CD14-positive monocyte (primary cell): ENCODE results near the gene SYT7. TPM values are rescaled to one million over a fixed set of nuclear protein-coding genes. Genes with fewer than 3 reads are reported as not detected.

ENCODE experiments used
- DNase-seq, 3 donors: peaks; one replicate each; pipeline ENCODE4 v3.0.0-alpha.2; 2011 to 2022
- H2AFZ ChIP-seq: 2 replicates; pipeline ENCODE4 v1.6.0; 2012; ENCODE audit warnings: mild to moderate bottlenecking, low read depth, low read length, inconsistent platforms; ENCODE audit not compliant: insufficient read depth, poor library complexity, severe bottlenecking
- H3K27ac ChIP-seq, 2 donors: 1 replicate in 1 of 2; 2 replicates in 1 of 2; pipeline ENCODE4 v1.5.1; 2012 to 2013; ENCODE audit warnings: low read length in 2 of 2, control low read depth in 1 of 2, inconsistent platforms in 1 of 2, low read depth in 1 of 2, mild to moderate bottlenecking in 1 of 2
- H3K27me3 ChIP-seq, 2 donors: one replicate each; pipeline versions ENCODE4 v1.6.0 to v1.6.1; 2011 to 2013; ENCODE audit warnings: low read length in 2 of 2; ENCODE audit not compliant: control insufficient read depth in 2 of 2, insufficient read depth in 2 of 2
- H3K36me3 ChIP-seq, 2 donors: replicated peaks in 1 of 2; 1 replicate in 1 of 2; 2 replicates in 1 of 2; pipeline versions ENCODE4 v1.5.1 to v1.6.1; 2012 to 2013; ENCODE audit warnings: low read length in 2 of 2, control low read depth in 1 of 2, inconsistent platforms in 1 of 2, mild to moderate bottlenecking in 1 of 2; ENCODE audit not compliant: insufficient read depth in 2 of 2, control insufficient read depth in 1 of 2
- H3K4me1 ChIP-seq, 2 donors: 1 replicate in 1 of 2; 2 replicates in 1 of 2; pipeline versions ENCODE4 v1.5.1 to v1.6.1; 2012 to 2013; ENCODE audit warnings: low read length in 2 of 2, control low read depth in 1 of 2, inconsistent platforms in 1 of 2, mild to moderate bottlenecking in 1 of 2, moderate library complexity in 1 of 2; ENCODE audit not compliant: insufficient read depth in 2 of 2, control insufficient read depth in 1 of 2
- H3K4me2 ChIP-seq: replicated peaks from 2 replicates; pipeline ENCODE3; 2012; ENCODE audit warnings: low read length, moderate library complexity, mild to moderate bottlenecking; ENCODE audit not compliant: poor library complexity, severe bottlenecking; ENCODE audit errors: extremely low read depth
- H3K4me3 ChIP-seq, 3 experiments: fragments of 200-600 bp in 1 of 3; sonication (generic) in 1 of 3; replicated peaks in 1 of 3; 1 replicate in 2 of 3; 2 replicates in 1 of 3; pipeline ENCODE4 v1.5.1; 2011 to 2013; ENCODE audit warnings: low read length in 3 of 3, mild to moderate bottlenecking in 3 of 3, control low read depth in 2 of 3, low read depth in 2 of 3, inconsistent platforms in 1 of 3, moderate library complexity in 1 of 3
- H3K79me2 ChIP-seq: 2 replicates; pipeline ENCODE4 v1.6.0; 2012; ENCODE audit warnings: mild to moderate bottlenecking, control low read depth, inconsistent platforms, low read length, moderate library complexity; ENCODE audit not compliant: insufficient read depth
- H3K9ac ChIP-seq: 2 replicates; pipeline ENCODE4 v1.6.0; 2017; ENCODE audit warnings: low read length, mild to moderate bottlenecking; ENCODE audit not compliant: insufficient read depth, poor library complexity, severe bottlenecking
- H3K9me3 ChIP-seq, 2 donors: replicated peaks in 1 of 2; 1 replicate in 1 of 2; 2 replicates in 1 of 2; pipeline versions ENCODE4 v1.5.1 to v1.6.1; 2012 to 2013; ENCODE audit warnings: low read length in 2 of 2, control low read depth in 1 of 2; ENCODE audit not compliant: control insufficient read depth in 1 of 2, insufficient read depth in 1 of 2
- H4K20me1 ChIP-seq: 2 replicates; pipeline ENCODE4 v1.6.0; 2012; ENCODE audit warnings: mild to moderate bottlenecking, low read length, control low read depth, moderate library complexity; ENCODE audit not compliant: insufficient read depth
- H3K27ac Mint-ChIP-seq, 7 donors: one replicate each; pipeline ENCODE4 v1.8.0; 2020; ENCODE audit warnings: mild to moderate bottlenecking in 7 of 7, mixed read lengths in 7 of 7, moderate library complexity in 6 of 7, inconsistent platforms in 2 of 7
- H3K27me3 Mint-ChIP-seq, 3 donors: one replicate each; pipeline ENCODE4 v1.8.0; 2021 to 2022; ENCODE audit warnings: low read depth in 3 of 3, mild to moderate bottlenecking in 3 of 3, mixed read lengths in 3 of 3, moderate library complexity in 3 of 3, inconsistent platforms in 1 of 3
- H3K36me3 Mint-ChIP-seq, 2 donors: one replicate each; pipeline ENCODE4 v1.8.0; 2020; ENCODE audit warnings: mixed read lengths in 2 of 2, inconsistent platforms in 1 of 2, mild to moderate bottlenecking in 1 of 2
- H3K4me1 Mint-ChIP-seq: one replicate; pipeline ENCODE4 v1.8.0; 2020; ENCODE audit warnings: mild to moderate bottlenecking, mixed read lengths
- H3K4me3 Mint-ChIP-seq, 2 donors: one replicate each; pipeline ENCODE4 v1.8.0; 2020; ENCODE audit warnings: mild to moderate bottlenecking in 2 of 2, mixed read lengths in 2 of 2, moderate library complexity in 1 of 2
- H3K9me3 Mint-ChIP-seq, 7 donors: one replicate each; pipeline ENCODE4 v1.8.0; 2020 to 2022; ENCODE audit warnings: mixed read lengths in 7 of 7, mild to moderate bottlenecking in 6 of 7, moderate library complexity in 6 of 7, inconsistent platforms in 2 of 7
- CTCF ChIP-seq: fragments of 200-600 bp; IDR thresholded peaks from one replicate; pipeline ENCODE4 v1.8.0; 2022; ENCODE audit warnings: antibody characterized with exemption, mild to moderate bottlenecking
- WGBS: methylation state at CpG from one replicate; pipeline ENCODE4 v1.1.5; 2013; ENCODE audit warnings: missing lambda C conversion rate; ENCODE audit not compliant: insufficient coverage; 5-methylcytosine and 5-hydroxymethylcytosine counted together
- intact Hi-C, 2 donors: fragments of 100-400 bp; cut with micrococcal nuclease; formaldehyde crosslinking; loops; one replicate each; pipeline versions ENCODE4 v1.15.0 to v1.15.1; 2023
- polyA plus RNA-seq, 3 donors: library from polyadenylated mRNA; depleted of rRNA in 1 of 3; unstranded in 2 of 3; stranded (reverse) in 1 of 3; fragments of 300-500 nt in 2 of 3; fragments of >200 nt in 1 of 3; fragmentation: Illumina TruSeq in 2 of 3; gene quantifications; 1 replicate in 2 of 3; 2 replicates in 1 of 3; pipeline ENCODE4 v1.2.3, GENCODE V29; 2012 to 2021

The SYT7 gene
- polyA plus RNA-seq, 3 donors: not detected

GRCh38 chr11:61627850-61628661, 47.2 kb upstream of the SYT7 start:
- DNase-seq: peak in 2 of 3 donors; percentile 31 to 33

More at GRCh38 chr11:61627850-61628661, 47.2 kb upstream of the SYT7 start:
- Histone ChIP-seq H3K36me3 (no peaks in the 10 kb centered on the region), H4K20me1 (no peaks in the 10 kb centered on the region), H3K4me2 (no peak overlapping the region), H3K27me3 (peaks cover 0 to 8% of the 10 kb centered on the region in 2 donors), H3K9ac (no peak overlapping the region), H3K27ac (no peak overlapping the region), H2AFZ (no peak overlapping the region), H3K4me3 (no peak overlapping the region), H3K79me2 (no peaks in the 10 kb centered on the region), H3K4me1 (no peaks in the 10 kb centered on the region), H3K9me3 (no peaks in the 10 kb centered on the region)
- peak; percentile 61 for TF ChIP-seq CTCF
- intact Hi-C loops: no loop called here
- Mint-ChIP-seq H3K27me3 (peaks cover 4 to 17% (median 12%) of the 10 kb centered on the region in 3 donors), H3K4me3 (no peak overlapping the region), H3K4me1 (peaks cover 3% of the 10 kb centered on the region), H3K9me3 (peaks cover 0 to 2% (median 0%) of the 10 kb centered on the region in 7 donors), H3K27ac (peak overlapping the region in 1 of 7 donors; percentile 33), H3K36me3 (no peaks in the 10 kb centered on the region)
- WGBS: 63% methylated on average over 6 of the region's 13 CpGs
